ENCODE measurements around the gene CHCHD10.

DNA sequence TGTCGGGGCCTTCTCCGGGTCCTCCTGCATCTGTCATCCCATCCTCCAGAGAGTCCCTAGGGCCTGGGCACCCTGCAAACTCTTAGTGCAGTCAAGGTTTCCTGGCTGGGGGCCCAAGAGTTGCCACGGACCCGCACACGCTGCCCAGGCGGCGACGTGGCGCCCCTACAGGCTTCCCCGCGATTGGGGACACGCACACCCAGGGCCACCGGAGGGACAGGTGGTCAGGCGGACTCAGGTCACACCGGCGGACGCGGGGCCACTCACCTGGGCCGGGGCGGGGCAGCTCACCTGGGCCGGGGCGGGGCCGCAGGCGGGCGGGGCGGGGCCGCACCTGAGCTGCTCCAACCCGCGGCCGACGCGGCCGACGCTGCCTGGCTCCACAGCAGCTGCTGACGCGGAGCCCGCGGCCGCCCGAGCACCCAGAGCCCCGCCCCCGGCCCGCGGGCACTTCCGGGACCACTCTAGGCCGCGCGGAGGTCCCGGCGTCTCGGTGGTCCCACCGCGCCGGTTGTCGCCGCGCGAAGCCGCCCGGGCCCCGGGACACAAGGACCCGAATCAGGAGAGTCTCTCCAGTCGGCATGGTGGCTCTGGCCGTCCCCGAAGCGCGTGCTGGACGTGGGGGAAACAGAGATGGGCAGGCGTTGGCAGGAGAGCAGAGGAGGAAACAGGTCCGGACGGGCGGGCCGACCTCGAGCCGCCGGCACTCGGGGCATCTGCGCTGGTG, 16.9 kb downstream of the CHCHD10 start, which contains the start of gene ZNF70:
- TF ChIP-seq, protein P1, sequence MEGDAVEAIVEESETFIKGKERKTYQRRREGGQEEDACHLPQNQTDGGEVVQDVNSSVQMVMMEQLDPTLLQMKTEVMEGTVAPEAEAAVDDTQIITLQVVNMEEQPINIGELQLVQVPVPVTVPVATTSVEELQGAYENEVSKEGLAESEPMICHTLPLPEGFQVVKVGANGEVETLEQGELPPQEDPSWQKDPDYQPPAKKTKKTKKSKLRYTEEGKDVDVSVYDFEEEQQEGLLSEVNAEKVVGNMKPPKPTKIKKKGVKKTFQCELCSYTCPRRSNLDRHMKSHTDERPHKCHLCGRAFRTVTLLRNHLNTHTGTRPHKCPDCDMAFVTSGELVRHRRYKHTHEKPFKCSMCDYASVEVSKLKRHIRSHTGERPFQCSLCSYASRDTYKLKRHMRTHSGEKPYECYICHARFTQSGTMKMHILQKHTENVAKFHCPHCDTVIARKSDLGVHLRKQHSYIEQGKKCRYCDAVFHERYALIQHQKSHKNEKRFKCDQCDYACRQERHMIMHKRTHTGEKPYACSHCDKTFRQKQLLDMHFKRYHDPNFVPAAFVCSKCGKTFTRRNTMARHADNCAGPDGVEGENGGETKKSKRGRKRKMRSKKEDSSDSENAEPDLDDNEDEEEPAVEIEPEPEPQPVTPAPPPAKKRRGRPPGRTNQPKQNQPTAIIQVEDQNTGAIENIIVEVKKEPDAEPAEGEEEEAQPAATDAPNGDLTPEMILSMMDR (IDR thresholded peaks at IDR 0.05): no peak
- no peak for TF ChIP-seq ZNF121 (CRISPR knock-in tag; IDR thresholded peaks at IDR 0.05)
- TF ChIP-seq, protein P2, sequence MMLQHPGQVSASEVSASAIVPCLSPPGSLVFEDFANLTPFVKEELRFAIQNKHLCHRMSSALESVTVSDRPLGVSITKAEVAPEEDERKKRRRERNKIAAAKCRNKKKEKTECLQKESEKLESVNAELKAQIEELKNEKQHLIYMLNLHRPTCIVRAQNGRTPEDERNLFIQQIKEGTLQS (CRISPR knock-in tag; conservative IDR thresholded peaks at IDR 0.05): no peak
- TF ChIP-seq TCF7 (CRISPR knock-in tag; IDR thresholded peaks at IDR 0.05; ENCODE audit: low read depth): no peak
- TF ChIP-seq SOX15 (CRISPR knock-in tag; IDR thresholded peaks at IDR 0.05): no peak
- no peak; the same call in 1 of the 2 replicates for TF ChIP-seq SP1 (CRISPR knock-in tag; conservative IDR thresholded peaks at IDR 0.05)
- TF ChIP-seq, protein P3, sequence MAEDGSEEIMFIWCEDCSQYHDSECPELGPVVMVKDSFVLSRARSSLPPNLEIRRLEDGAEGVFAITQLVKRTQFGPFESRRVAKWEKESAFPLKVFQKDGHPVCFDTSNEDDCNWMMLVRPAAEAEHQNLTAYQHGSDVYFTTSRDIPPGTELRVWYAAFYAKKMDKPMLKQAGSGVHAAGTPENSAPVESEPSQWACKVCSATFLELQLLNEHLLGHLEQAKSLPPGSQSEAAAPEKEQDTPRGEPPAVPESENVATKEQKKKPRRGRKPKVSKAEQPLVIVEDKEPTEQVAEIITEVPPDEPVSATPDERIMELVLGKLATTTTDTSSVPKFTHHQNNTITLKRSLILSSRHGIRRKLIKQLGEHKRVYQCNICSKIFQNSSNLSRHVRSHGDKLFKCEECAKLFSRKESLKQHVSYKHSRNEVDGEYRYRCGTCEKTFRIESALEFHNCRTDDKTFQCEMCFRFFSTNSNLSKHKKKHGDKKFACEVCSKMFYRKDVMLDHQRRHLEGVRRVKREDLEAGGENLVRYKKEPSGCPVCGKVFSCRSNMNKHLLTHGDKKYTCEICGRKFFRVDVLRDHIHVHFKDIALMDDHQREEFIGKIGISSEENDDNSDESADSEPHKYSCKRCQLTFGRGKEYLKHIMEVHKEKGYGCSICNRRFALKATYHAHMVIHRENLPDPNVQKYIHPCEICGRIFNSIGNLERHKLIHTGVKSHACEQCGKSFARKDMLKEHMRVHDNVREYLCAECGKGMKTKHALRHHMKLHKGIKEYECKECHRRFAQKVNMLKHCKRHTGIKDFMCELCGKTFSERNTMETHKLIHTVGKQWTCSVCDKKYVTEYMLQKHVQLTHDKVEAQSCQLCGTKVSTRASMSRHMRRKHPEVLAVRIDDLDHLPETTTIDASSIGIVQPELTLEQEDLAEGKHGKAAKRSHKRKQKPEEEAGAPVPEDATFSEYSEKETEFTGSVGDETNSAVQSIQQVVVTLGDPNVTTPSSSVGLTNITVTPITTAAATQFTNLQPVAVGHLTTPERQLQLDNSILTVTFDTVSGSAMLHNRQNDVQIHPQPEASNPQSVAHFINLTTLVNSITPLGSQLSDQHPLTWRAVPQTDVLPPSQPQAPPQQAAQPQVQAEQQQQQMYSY (CRISPR knock-in tag; IDR thresholded peaks at IDR 0.05): no peak
- TF ChIP-seq, protein P4, sequence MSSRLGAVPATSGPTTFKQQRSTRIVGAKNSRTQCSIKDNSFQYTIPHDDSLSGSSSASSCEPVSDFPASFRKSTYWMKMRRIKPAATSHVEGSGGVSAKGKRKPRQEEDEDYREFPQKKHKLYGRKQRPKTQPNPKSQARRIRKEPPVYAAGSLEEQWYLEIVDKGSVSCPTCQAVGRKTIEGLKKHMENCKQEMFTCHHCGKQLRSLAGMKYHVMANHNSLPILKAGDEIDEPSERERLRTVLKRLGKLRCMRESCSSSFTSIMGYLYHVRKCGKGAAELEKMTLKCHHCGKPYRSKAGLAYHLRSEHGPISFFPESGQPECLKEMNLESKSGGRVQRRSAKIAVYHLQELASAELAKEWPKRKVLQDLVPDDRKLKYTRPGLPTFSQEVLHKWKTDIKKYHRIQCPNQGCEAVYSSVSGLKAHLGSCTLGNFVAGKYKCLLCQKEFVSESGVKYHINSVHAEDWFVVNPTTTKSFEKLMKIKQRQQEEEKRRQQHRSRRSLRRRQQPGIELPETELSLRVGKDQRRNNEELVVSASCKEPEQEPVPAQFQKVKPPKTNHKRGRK (CRISPR knock-in tag; IDR thresholded peaks at IDR 0.05; ENCODE audit: borderline replicate concordance): no peak
